K562 (cell line): ENCODE results near the gene LRRC4C. TPM values are rescaled to one million over a fixed set of nuclear protein-coding genes. Genes with fewer than 3 reads are reported as not detected.

Experiments
- ATAC-seq: fragments of 200-7000 bp; cut with Tn5 transposase; 3 replicates; pipeline ENCODE4 v1.9.1; 2020; ENCODE audit warnings: moderate library complexity
- BruUV-seq: library from RNA; stranded (reverse); fragments of 400-500 nt; replicated peaks from 2 replicates; lab custom pipeline; 2021; lab: Mats Ljungman, UMichigan
- CTCF ChIA-PET: fragments of 300-600 bp; formaldehyde crosslinking; extraction: SDS; loops from one replicate; lab custom pipeline; 2021; ENCODE audit warnings: low intra/inter-chr PET ratio; lab: Yijun Ruan, JAX
- POLR2A ChIA-PET: fragments of 300-600, 350-650 bp; sonication (Branson Sonifier 250); formaldehyde crosslinking; extraction: SDS; loops from one replicate; lab custom pipeline; 2021; ENCODE audit warnings: antibody characterized with exemption, inconsistent platforms; lab: Yijun Ruan, JAX
- DNase-seq, 4 experiments: peaks; one replicate each; pipeline versions ENCODE4 v3.0.0 to v3.0.0-alpha.2; 2011 to 2018; ENCODE audit warnings: low spot score in 3 of 4, mixed read lengths in 3 of 4; ENCODE audit errors: extremely low read depth in 1 of 4
- FAIRE-seq: peaks from 2 replicates; lab custom pipeline; 2011; peaks lifted over from hg19 to GRCh38; lab: Jason Lieb, UNC
- H2AFZ ChIP-seq: 2 replicates; pipeline ENCODE4 v1.6.0; 2011; ENCODE audit warnings: low read depth, low read length, control low read depth, inconsistent platforms
- H3K27ac ChIP-seq: fragments of 200-600 bp; 3 replicates; pipeline ENCODE4 v1.8.0; 2011; ENCODE audit warnings: low read depth, mild to moderate bottlenecking, control low read depth, inconsistent platforms, low read length, moderate library complexity, mixed read lengths; ENCODE audit errors: extremely low read depth
- H3K27me3 ChIP-seq, 2 experiments: fragments of 300-600 bp in 1 of 2; 2 replicates in 1 of 2; 3 replicates in 1 of 2; pipeline versions ENCODE4 v1.6.0 to v1.8.0; 2011; ENCODE audit warnings: inconsistent platforms in 2 of 2, low read length in 2 of 2, mild to moderate bottlenecking in 1 of 2, mixed read lengths in 1 of 2, moderate library complexity in 1 of 2; ENCODE audit not compliant: control insufficient read depth in 2 of 2, insufficient read depth in 2 of 2
- H3K36me3 ChIP-seq: fragments of 300-600 bp; 3 replicates; pipeline ENCODE4 v1.8.0; 2011; ENCODE audit warnings: mild to moderate bottlenecking, low read length, inconsistent platforms; ENCODE audit not compliant: control insufficient read depth, insufficient read depth
- H3K4me1 ChIP-seq, 2 experiments: fragments of 200-600 bp in 1 of 2; replicated peaks in 1 of 2; 2 replicates in 1 of 2; 3 replicates in 1 of 2; pipeline versions ENCODE4 v1.5.1 to v1.8.0; 2011; ENCODE audit warnings: inconsistent platforms in 2 of 2, low read length in 2 of 2, mild to moderate bottlenecking in 1 of 2, mixed read lengths in 1 of 2, moderate library complexity in 1 of 2; ENCODE audit not compliant: control insufficient read depth in 2 of 2, insufficient read depth in 2 of 2
- H3K4me2 ChIP-seq: 2 replicates; pipeline ENCODE4 v1.6.1; 2011; ENCODE audit warnings: low read length, control low read depth, inconsistent platforms, mixed read lengths; ENCODE audit not compliant: insufficient read depth
- H3K4me3 ChIP-seq: fragments of 200-600 bp; sonication (generic), shearing (Covaris generic); 2 replicates; pipeline ENCODE4 v1.5.1; 2016; ENCODE audit warnings: control low read depth, inconsistent platforms
- H3K79me2 ChIP-seq: fragments of 200-600 bp; 3 replicates; pipeline ENCODE4 v1.8.0; 2011; ENCODE audit warnings: low read length, inconsistent platforms; ENCODE audit not compliant: control insufficient read depth, insufficient read depth
- H3K9ac ChIP-seq, 2 experiments: 2 replicates each; pipeline versions ENCODE4 v1.6.0 to v1.6.1; 2011; ENCODE audit warnings: low read depth in 2 of 2, low read length in 2 of 2, control low read depth in 1 of 2, inconsistent platforms in 1 of 2, mild to moderate bottlenecking in 1 of 2, mixed read lengths in 1 of 2; ENCODE audit not compliant: insufficient read depth in 1 of 2
- H3K9me1 ChIP-seq: one replicate; pipeline ENCODE4 v1.6.0; 2011; ENCODE audit warnings: inconsistent platforms, mild to moderate bottlenecking, low read length, moderate library complexity; ENCODE audit not compliant: control insufficient read depth, insufficient read depth
- H3K9me3 ChIP-seq: replicated peaks from 2 replicates; pipeline ENCODE4 v1.5.1; 2011; ENCODE audit warnings: low read depth, low read length, inconsistent platforms; ENCODE audit not compliant: control insufficient read depth, insufficient read depth
- H4K20me1 ChIP-seq: replicated peaks from 2 replicates; pipeline ENCODE4 v1.6.1; 2011; ENCODE audit warnings: low read length, inconsistent platforms, mixed read lengths; ENCODE audit not compliant: control insufficient read depth, insufficient read depth
- CREB1 ChIP-seq, 2 experiments: sonication (generic) in 1 of 2; formaldehyde crosslinking in 1 of 2; IDR thresholded peaks; 2 replicates each; pipeline versions ENCODE4 v1.6.1 to v1.8.0; 2012 to 2022; ENCODE audit warnings: inconsistent platforms in 1 of 2, mild to moderate bottlenecking in 1 of 2, missing genetic modification reagents in 1 of 2, moderate library complexity in 1 of 2
- CXXC5 ChIP-seq: fragments of 250-450 bp; sonication (Bioruptor Pico); IDR thresholded peaks from 2 replicates; pipeline ENCODE4 v1.8.0; 2022; ENCODE audit warnings: inconsistent platforms, mild to moderate bottlenecking, moderate library complexity
- HNRNPLL ChIP-seq: fragments of 200-400 bp; formaldehyde crosslinking; IDR thresholded peaks from 2 replicates; pipeline ENCODE4 v1.6.1; 2017; ENCODE audit warnings: low read length, low read depth, mild to moderate bottlenecking; ENCODE audit not compliant: poor library complexity, severe bottlenecking
- MIER1 ChIP-seq: fragments of 450-650 bp; IDR thresholded peaks from 2 replicates; pipeline ENCODE4 v1.6.1; 2016; ENCODE audit warnings: antibody characterized with exemption, mild to moderate bottlenecking, low read depth
- POLR2AphosphoS2 ChIP-seq: IDR thresholded peaks from 2 replicates; pipeline ENCODE4 v1.6.1; 2012; ENCODE audit warnings: low read length, improper control_type of control experiment
- POLR2B ChIP-seq: fragments of 450-650 bp; IDR thresholded peaks from 2 replicates; pipeline ENCODE4 v1.6.1; 2018; ENCODE audit warnings: low read depth; ENCODE audit not compliant: partially characterized antibody
- RAD51 ChIP-seq: fragments of 450-650 bp; IDR thresholded peaks from 2 replicates; pipeline ENCODE4 v1.7.1; 2016; ENCODE audit warnings: low read depth, mild to moderate bottlenecking, borderline replicate concordance
- SIN3B ChIP-seq: fragments of 450-650 bp; IDR thresholded peaks from 2 replicates; pipeline ENCODE4 v1.6.1; 2017; ENCODE audit warnings: low read depth, mild to moderate bottlenecking, moderate library complexity
- TOE1 ChIP-seq, 2 experiments: fragments of 450-650 bp in 1 of 2; sonication (generic) in 1 of 2; formaldehyde crosslinking in 1 of 2; IDR thresholded peaks; 2 replicates each; pipeline versions ENCODE4 v1.7.1 to v1.8.0; 2016 to 2022; ENCODE audit warnings: borderline replicate concordance in 2 of 2, mild to moderate bottlenecking in 2 of 2, antibody characterized with exemption in 1 of 2, inconsistent platforms in 1 of 2, low read depth in 1 of 2, missing genetic modification reagents in 1 of 2, moderate library complexity in 1 of 2
- ZNF507 ChIP-seq: conservative IDR thresholded peaks from 2 replicates; pipeline ENCODE4 v1.6.1; 2017; ENCODE audit warnings: missing genetic modification characterization, missing compliant biosample characterization
- ZNF764 ChIP-seq: fragments of 250-450 bp; sonication (Bioruptor Pico); IDR thresholded peaks from 2 replicates; pipeline ENCODE4 v1.4.0; 2020; ENCODE audit warnings: low read depth, mild to moderate bottlenecking, moderate library complexity
- ZNF77 ChIP-seq: fragments of 250-450 bp; sonication (Bioruptor Pico); IDR thresholded peaks from 2 replicates; pipeline ENCODE4 v1.5.0; 2020
- WGBS: fragments of 100-300 bp; shearing (Covaris generic); methylation state at CpG from one replicate; pipeline ENCODE4 v1.1.6; 2016; ENCODE audit warnings: low coverage, mixed read lengths; ENCODE audit not compliant: insufficient coverage; ENCODE audit errors: missing lambda C conversion rate; 5-methylcytosine and 5-hydroxymethylcytosine counted together
- in situ Hi-C: fragments of 300-500 bp; cut with MboI; formaldehyde crosslinking; loops from 4 replicates; pipeline ENCODE4 v1.15.0; 2018; ENCODE audit warnings: inconsistent platforms, mixed read lengths
- intact Hi-C: fragments of 100-400 bp; cut with micrococcal nuclease; formaldehyde crosslinking; loops from 2 replicates; pipeline ENCODE4 v1.14.2; 2022
- polyA plus RNA-seq, 8 experiments: library from polyadenylated mRNA; depleted of rRNA in 4 of 8; stranded (reverse) in 5 of 8; unstranded in 3 of 8; fragments of >200 nt; fragmentation: Nextera tagmentation in 2 of 8; fragmentation: Illumina TruSeq in 1 of 8; extraction: Ambion mirVana in 2 of 8; extraction: Trizol in 1 of 8; gene quantifications; 2 replicates each; pipeline versions ENCODE4 v1.2.1 to v1.2.3, GENCODE V29; 2011 to 2014; ENCODE audit warnings: inconsistent platforms in 1 of 8, missing spikeins in 1 of 8
- total RNA-seq, 7 experiments: library from RNA; depleted of rRNA in 6 of 7; stranded (reverse); fragments of >200 nt in 6 of 7; fragmentation: Illumina TruSeq in 2 of 7; extraction: Trizol in 2 of 7; gene quantifications; 2 replicates each; pipeline versions ENCODE4 v1.2.1 to v1.2.3, GENCODE V29; 2011 to 2021; ENCODE audit warnings: low replicate concordance in 1 of 7

LRRC4C gene
- total and polyA plus RNA-seq, 9 of the 15 experiments (the other 6 are each of a cell fraction or from before 2014, with no cell fraction given) = not detected

DNA sequence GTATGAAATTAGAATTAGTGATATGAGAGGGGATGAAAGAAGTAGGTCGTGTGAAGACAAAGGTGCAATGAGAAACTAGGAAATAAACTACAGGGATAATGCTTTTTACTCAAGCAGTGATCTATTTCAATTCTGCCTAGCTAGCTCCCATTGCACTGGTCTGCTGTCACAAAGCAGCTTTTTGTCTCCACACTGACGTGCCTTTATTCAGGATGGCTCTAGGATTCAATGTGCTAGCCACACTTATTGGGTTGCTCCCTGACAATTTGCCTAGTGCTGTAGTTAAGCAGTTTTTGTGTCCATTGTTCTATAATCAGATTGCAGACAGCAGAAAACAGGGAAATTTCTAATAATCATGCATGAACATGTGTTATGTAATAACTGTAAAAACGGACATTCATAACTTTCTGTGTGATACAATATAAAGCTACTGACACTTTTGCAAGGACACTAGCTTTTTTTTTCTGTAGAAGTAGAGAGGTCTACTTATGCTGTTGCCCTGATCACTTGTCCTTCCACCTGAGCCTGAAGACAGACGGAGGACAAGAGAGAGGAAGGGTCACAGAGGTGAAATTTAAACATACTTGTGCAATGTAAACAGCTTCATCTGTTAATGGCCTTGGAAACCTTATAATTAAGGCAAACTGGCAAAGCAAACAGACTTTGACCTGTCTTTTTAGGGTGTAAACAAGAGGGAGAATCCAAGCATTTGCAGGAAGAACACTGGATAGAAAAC, 269.6 kb downstream of the LRRC4C start (continued):
- TF ChIP-seq HNRNPLL = no peak
- no peak for TF ChIP-seq CXXC5 (CRISPR knock-in tag)

- no peak overlapping the region for H3K4me2 ChIP-seq
- no peaks in the 10 kb centered on the region for H3K27me3 ChIP-seq
- no TSS peak for BruUV-seq
- H3K4me3 ChIP-seq = no peak overlapping the region
- H3K9me3 ChIP-seq = no peaks in the 10 kb centered on the region
- H2AFZ ChIP-seq = no peak overlapping the region
- CTCF ChIA-PET = no interaction called here
- WGBS = 2% methylated on average over 4 of the region's 4 CpGs
- H3K4me1 ChIP-seq = no peaks in the 10 kb centered on the region
- no peak for TF ChIP-seq ZNF507 (tag)
- no peak for TF ChIP-seq SIN3B
- TF ChIP-seq RAD51 = no peak
- TF ChIP-seq TOE1 (IDR thresholded peaks at IDR 0.05; ENCODE audit: borderline replicate concordance) = no peak
- TF ChIP-seq TOE1 (CRISPR knock-in tag; IDR thresholded peaks at IDR 0.05; ENCODE audit: borderline replicate concordance, low read depth) = no peak
- TF ChIP-seq MIER1 = no peak
- no peak for TF ChIP-seq ZNF764
- no peak for TF ChIP-seq ZNF77 (CRISPR knock-in tag)
- no peak for TF ChIP-seq POLR2B
- TF ChIP-seq POLR2AphosphoS2 = no peak
- TF ChIP-seq CREB1 (IDR thresholded peaks at IDR 0.05) = no peak
- TF ChIP-seq CREB1 (CRISPR knock-in tag; IDR thresholded peaks at IDR 0.05) = no peak
- no peak overlapping the region for H3K27ac ChIP-seq
- no peaks in the 10 kb centered on the region for H3K79me2 ChIP-seq
- ATAC-seq (no peak), FAIRE-seq (no peak), DNase-seq (no peak)
- H3K9me1 ChIP-seq = no peaks in the 10 kb centered on the region
- no peaks in the 10 kb centered on the region for H3K36me3 ChIP-seq
- no peaks in the 10 kb centered on the region for H4K20me1 ChIP-seq
- intact Hi-C loops (no loop called here), in situ Hi-C loops (no loop called here)
- POLR2A ChIA-PET = no interaction called here
- no peak overlapping the region for H3K9ac ChIP-seq
Measured at GRCh38 chr11:41177791-41178190, 281.7 kb downstream of the LRRC4C start.
